SK-N-SH treated with all-trans-retinoic acid at 6 μM for 48 hours (cell line): ENCODE results near the gene C8A.

Source experiments
- ATAC-seq: fragments of 200-7000 bp; cut with Tn5 transposase; 3 replicates; pipeline ENCODE4 v1.9.1; 2020; ENCODE audit warnings: mild to moderate bottlenecking, moderate library complexity
- ARNTL ChIP-seq: fragments of 450-650 bp; formaldehyde crosslinking; IDR thresholded peaks from 2 replicates; pipeline ENCODE4 v1.5.0; 2020; ENCODE audit warnings: low read depth, mild to moderate bottlenecking, moderate library complexity, borderline replicate concordance
- CREB5 ChIP-seq: fragments of 250-450 bp; sonication (Bioruptor Pico); IDR thresholded peaks from 2 replicates; pipeline ENCODE4 v1.5.1; 2020; ENCODE audit warnings: low read depth, mild to moderate bottlenecking, moderate library complexity
- CSDC2 ChIP-seq: fragments of 250-450 bp; sonication (Bioruptor Pico); IDR thresholded peaks from 2 replicates; pipeline ENCODE4 v1.5.0; 2020; ENCODE audit warnings: mild to moderate bottlenecking, moderate library complexity
- GLIS3 ChIP-seq: fragments of 250-450 bp; sonication (Bioruptor Pico); IDR thresholded peaks from 2 replicates; pipeline ENCODE4 v1.5.0; 2020; ENCODE audit warnings: mild to moderate bottlenecking, moderate library complexity
- ISL1 ChIP-seq: fragments of 250-450 bp; sonication (Bioruptor Pico); IDR thresholded peaks from 2 replicates; pipeline ENCODE4 v2.1.2; 2022; ENCODE audit warnings: mild to moderate bottlenecking, moderate library complexity
- OSR1 ChIP-seq: fragments of 250-450 bp; sonication (Bioruptor Pico); IDR thresholded peaks from 2 replicates; pipeline ENCODE4 v1.8.0; 2022; ENCODE audit warnings: moderate library complexity, mild to moderate bottlenecking, inconsistent platforms
- PPARA ChIP-seq: fragments of 250-450 bp; sonication (Bioruptor Pico); IDR thresholded peaks from 2 replicates; pipeline ENCODE4 v1.5.0; 2020; ENCODE audit warnings: mild to moderate bottlenecking, borderline replicate concordance
- RARB ChIP-seq: fragments of 250-450 bp; sonication (Bioruptor Pico); IDR thresholded peaks from 2 replicates; pipeline ENCODE4 v1.8.0; 2021; ENCODE audit warnings: mild to moderate bottlenecking, moderate library complexity
- SNAI2 ChIP-seq: fragments of 250-450 bp; sonication (Bioruptor Pico); IDR thresholded peaks from 2 replicates; pipeline ENCODE4 v1.5.0; 2020; ENCODE audit warnings: mild to moderate bottlenecking, moderate library complexity
- TOX ChIP-seq: fragments of 250-450 bp; sonication (Bioruptor Pico); IDR thresholded peaks from 2 replicates; pipeline ENCODE4 v1.8.0; 2021; ENCODE audit warnings: mild to moderate bottlenecking, moderate library complexity, borderline replicate concordance
- TSHZ2 ChIP-seq: fragments of 250-450 bp; sonication (Bioruptor Pico); IDR thresholded peaks from 2 replicates; pipeline ENCODE4 v1.5.0; 2020; ENCODE audit warnings: mild to moderate bottlenecking, moderate library complexity
- ZFP3 ChIP-seq: fragments of 250-450 bp; sonication (Bioruptor Pico); IDR thresholded peaks from 2 replicates; pipeline ENCODE4 v1.5.0; 2020; ENCODE audit warnings: mild to moderate bottlenecking, moderate library complexity
- ZFP30 ChIP-seq: fragments of 450-650 bp; formaldehyde crosslinking; IDR thresholded peaks from 2 replicates; pipeline ENCODE4 v1.5.0; 2022; ENCODE audit warnings: mild to moderate bottlenecking, moderate library complexity
- ZNF565 ChIP-seq: fragments of 450-650 bp; formaldehyde crosslinking; conservative IDR thresholded peaks from 2 replicates; pipeline ENCODE4 v1.5.0; 2020; ENCODE audit warnings: low read depth, mild to moderate bottlenecking, moderate library complexity
- ZNF8 ChIP-seq: fragments of 450-650 bp; formaldehyde crosslinking; IDR thresholded peaks from 2 replicates; pipeline ENCODE4 v1.5.0; 2020; ENCODE audit warnings: mild to moderate bottlenecking, moderate library complexity
- TF ChIP-seq, protein P1 (sequence below): fragments of 250-450 bp; sonication (Bioruptor Pico); IDR thresholded peaks from 2 replicates; pipeline ENCODE4 v1.5.1; 2021; ENCODE audit warnings: mild to moderate bottlenecking, moderate library complexity
- TF ChIP-seq, protein P2 (sequence below): fragments of 250-450 bp; sonication (Bioruptor Pico); IDR thresholded peaks from 2 replicates; pipeline ENCODE4 v1.8.0; 2021; ENCODE audit warnings: low read depth, mild to moderate bottlenecking, moderate library complexity, borderline replicate concordance
- TF ChIP-seq, protein P3 (sequence below): fragments of 250-450 bp; sonication (Bioruptor Pico); IDR thresholded peaks from 2 replicates; pipeline ENCODE4 v1.8.0; 2020; ENCODE audit warnings: mild to moderate bottlenecking, moderate library complexity, borderline replicate concordance

Gene C8A

DNA sequence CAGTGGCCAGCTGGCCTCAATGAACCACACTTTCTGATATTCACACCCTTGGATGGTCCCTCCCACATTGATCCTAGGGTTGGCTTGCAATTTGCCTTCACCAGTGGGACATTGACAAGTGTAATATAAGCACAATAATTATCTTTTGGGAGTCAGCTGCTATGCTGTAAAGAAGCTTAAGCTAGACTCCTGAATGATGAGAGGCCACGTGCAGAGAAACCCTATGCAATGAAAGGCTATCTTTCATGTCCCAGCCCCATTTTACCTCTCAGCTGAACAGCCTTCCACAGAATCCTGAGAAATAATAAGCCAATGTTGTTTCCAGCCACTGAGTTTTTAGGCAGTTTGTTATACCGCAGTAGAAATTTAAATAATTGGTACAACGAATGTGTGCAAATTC is 11.1 kb upstream of the C8A start:
- TF ChIP-seq ISL1 (CRISPR knock-in tag) = no peak
- TF ChIP-seq PPARA = no peak
- no peak for TF ChIP-seq ZNF565
- TF ChIP-seq RARB (CRISPR knock-in tag) = no peak
- no peak for TF ChIP-seq CREB5 (CRISPR knock-in tag)
- TF ChIP-seq, protein P1, sequence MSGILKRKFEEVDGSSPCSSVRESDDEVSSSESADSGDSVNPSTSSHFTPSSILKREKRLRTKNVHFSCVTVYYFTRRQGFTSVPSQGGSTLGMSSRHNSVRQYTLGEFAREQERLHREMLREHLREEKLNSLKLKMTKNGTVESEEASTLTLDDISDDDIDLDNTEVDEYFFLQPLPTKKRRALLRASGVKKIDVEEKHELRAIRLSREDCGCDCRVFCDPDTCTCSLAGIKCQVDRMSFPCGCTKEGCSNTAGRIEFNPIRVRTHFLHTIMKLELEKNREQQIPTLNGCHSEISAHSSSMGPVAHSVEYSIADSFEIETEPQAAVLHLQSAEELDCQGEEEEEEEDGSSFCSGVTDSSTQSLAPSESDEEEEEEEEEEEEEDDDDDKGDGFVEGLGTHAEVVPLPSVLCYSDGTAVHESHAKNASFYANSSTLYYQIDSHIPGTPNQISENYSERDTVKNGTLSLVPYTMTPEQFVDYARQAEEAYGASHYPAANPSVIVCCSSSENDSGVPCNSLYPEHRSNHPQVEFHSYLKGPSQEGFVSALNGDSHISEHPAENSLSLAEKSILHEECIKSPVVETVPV = no peak
- TF ChIP-seq, protein P2, sequence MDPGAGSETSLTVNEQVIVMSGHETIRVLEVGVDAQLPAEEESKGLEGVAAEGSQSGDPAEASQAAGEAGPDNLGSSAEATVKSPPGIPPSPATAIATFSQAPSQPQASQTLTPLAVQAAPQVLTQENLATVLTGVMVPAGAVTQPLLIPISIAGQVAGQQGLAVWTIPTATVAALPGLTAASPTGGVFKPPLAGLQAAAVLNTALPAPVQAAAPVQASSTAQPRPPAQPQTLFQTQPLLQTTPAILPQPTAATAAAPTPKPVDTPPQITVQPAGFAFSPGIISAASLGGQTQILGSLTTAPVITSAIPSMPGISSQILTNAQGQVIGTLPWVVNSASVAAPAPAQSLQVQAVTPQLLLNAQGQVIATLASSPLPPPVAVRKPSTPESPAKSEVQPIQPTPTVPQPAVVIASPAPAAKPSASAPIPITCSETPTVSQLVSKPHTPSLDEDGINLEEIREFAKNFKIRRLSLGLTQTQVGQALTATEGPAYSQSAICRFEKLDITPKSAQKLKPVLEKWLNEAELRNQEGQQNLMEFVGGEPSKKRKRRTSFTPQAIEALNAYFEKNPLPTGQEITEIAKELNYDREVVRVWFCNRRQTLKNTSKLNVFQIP = no peak
- ATAC-seq = no peak

- no peak for ATAC-seq
- no peak for TF ChIP-seq TSHZ2 (CRISPR knock-in tag)
- TF ChIP-seq ARNTL (CRISPR knock-in tag) = no peak
- no peak for TF ChIP-seq ZNF8 (CRISPR knock-in tag)
- no peak for TF ChIP-seq PPARA
- no peak for TF ChIP-seq RARB (CRISPR knock-in tag)
Measured at GRCh38 chr1:56844545-56845136, 10.0 kb upstream of the C8A start.

- ATAC-seq = no peak
- no peak for TF ChIP-seq CSDC2 (CRISPR knock-in tag)
- TF ChIP-seq TOX (CRISPR knock-in tag) = no peak
- TF ChIP-seq RARB (CRISPR knock-in tag) = no peak
- no peak for TF ChIP-seq GLIS3 (CRISPR knock-in tag)
- no peak for TF ChIP-seq SNAI2 (CRISPR knock-in tag)
- no peak for TF ChIP-seq OSR1
- TF ChIP-seq, protein P1 = no peak
- TF ChIP-seq ZFP30 = no peak
- no peak for TF ChIP-seq ZFP3 (CRISPR knock-in tag)
- TF ChIP-seq ZNF565 = no peak
- TF ChIP-seq, protein P3, sequence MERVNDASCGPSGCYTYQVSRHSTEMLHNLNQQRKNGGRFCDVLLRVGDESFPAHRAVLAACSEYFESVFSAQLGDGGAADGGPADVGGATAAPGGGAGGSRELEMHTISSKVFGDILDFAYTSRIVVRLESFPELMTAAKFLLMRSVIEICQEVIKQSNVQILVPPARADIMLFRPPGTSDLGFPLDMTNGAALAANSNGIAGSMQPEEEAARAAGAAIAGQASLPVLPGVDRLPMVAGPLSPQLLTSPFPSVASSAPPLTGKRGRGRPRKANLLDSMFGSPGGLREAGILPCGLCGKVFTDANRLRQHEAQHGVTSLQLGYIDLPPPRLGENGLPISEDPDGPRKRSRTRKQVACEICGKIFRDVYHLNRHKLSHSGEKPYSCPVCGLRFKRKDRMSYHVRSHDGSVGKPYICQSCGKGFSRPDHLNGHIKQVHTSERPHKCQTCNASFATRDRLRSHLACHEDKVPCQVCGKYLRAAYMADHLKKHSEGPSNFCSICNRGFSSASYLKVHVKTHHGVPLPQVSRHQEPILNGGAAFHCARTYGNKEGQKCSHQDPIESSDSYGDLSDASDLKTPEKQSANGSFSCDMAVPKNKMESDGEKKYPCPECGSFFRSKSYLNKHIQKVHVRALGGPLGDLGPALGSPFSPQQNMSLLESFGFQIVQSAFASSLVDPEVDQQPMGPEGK (CRISPR knock-in tag) = no peak
- TF ChIP-seq, protein P2 = no peak
- TF ChIP-seq ZNF8 (CRISPR knock-in tag) = no peak
- TF ChIP-seq, all 23 proteins: peak for 0
Measured at GRCh38 chr1:56845343-56845742, 9.3 kb upstream of the C8A start.
